Measurements from ENCODE around the gene ARID4B.
"Not testable (repeated sequence)": the region's sequence is repeated elsewhere in the genome, so short reads cannot be mapped to it uniquely, and the experiment has no call there.

Gene ARID4B

GRCh38 chr1:235225299-235225698 lies 102.7 kb downstream of the ARID4B start:
- no peak overlapping the region for H3K4me3 ChIP-seq (ENCODE audit: low read depth, low read length)
- DNase-seq (ENCODE audit: low read depth), result no peak
- no peak for TF ChIP-seq CTCF (conservative IDR thresholded peaks at IDR 0.05; ENCODE audit: low read depth, low read length)

DNA sequence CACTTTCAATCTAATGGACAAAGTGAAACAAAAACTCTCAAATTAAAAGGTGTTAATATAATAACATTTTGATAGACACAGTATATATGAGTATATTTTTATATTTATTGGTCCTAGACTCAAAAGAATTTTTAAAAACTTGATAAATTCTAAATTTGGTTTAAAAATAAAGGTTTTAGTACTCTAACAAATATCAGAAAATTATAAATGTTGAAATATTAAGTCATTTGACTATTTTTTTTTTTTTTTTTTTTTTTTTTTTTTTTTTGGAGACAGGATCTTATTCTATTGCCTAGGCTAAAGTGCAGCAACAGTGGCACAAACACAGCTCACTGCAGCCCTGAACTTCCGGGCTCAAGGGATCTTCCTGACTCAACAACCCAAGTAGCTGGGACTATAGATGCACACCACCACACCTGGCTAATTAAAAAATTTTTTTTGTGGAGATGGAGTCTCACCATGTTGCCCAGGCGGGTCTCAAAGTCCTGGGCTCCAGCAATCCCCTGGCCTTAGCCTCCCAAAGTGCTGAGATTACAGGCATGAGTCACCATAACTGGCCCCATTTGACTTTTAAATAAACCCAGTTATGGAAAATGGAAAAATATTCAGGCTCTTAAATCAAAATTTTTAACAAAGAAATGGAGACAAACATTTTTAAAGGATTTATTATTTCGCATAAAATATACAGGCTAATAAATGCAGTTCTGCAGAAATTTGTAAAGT lies 106.2 kb downstream of the ARID4B start:
- DNase-seq (ENCODE audit: low read depth), result no peak
- no peak for TF ChIP-seq CTCF (conservative IDR thresholded peaks at IDR 0.05; ENCODE audit: low read depth, low read length)
- no peak overlapping the region for H3K4me3 ChIP-seq (ENCODE audit: low read depth, low read length)

DNA sequence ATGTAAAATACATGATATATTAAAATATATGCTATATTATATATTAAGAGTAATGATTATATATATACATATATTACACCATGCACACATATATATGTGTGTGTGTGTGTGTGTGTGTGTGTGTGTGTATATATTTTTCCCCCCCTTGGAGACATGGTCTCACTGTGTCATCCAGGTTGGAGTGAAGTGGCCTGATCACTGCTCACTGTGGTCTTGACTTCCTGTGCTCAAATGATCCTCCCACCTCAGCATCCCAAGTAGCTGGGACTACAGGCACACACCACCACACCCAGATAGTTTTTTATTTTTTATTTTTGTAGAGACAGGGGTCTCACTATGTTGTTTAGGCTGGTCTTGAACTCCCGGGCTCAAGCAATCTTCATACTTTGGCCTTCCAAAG lies 112.5 kb downstream of the ARID4B start:
- TF ChIP-seq CTCF (conservative IDR thresholded peaks at IDR 0.05; ENCODE audit: low read depth, low read length), result no peak
- DNase-seq (ENCODE audit: low read depth), result no peak
- H3K4me3 ChIP-seq (ENCODE audit: low read depth, low read length), result no peak overlapping the region

- not testable (repeated sequence) for H3K4me3 ChIP-seq (ENCODE audit: low read depth, low read length); DNase-seq (ENCODE audit: low read depth)
Observed at GRCh38 chr1:235214962-235215361, 113.0 kb downstream of the ARID4B start.

- H3K4me3 ChIP-seq (ENCODE audit: low read depth, low read length), result no peak overlapping the region
- TF ChIP-seq CTCF (conservative IDR thresholded peaks at IDR 0.05; ENCODE audit: low read depth, low read length), result no peak
Observed at GRCh38 chr1:235213752-235214151, 114.2 kb downstream of the ARID4B start.

GRCh38 chr1:235211517-235211916 lies 116.5 kb downstream of the ARID4B start:
- no peak overlapping the region for H3K4me3 ChIP-seq (ENCODE audit: low read depth, low read length)
- TF ChIP-seq CTCF (conservative IDR thresholded peaks at IDR 0.05; ENCODE audit: low read depth, low read length), result no peak
- no peak for DNase-seq (ENCODE audit: low read depth)

More at GRCh38 chr1:235213752-235214151, 114.2 kb downstream of the ARID4B start:
- DNase-seq (ENCODE audit: low read depth), result no peak

DNA sequence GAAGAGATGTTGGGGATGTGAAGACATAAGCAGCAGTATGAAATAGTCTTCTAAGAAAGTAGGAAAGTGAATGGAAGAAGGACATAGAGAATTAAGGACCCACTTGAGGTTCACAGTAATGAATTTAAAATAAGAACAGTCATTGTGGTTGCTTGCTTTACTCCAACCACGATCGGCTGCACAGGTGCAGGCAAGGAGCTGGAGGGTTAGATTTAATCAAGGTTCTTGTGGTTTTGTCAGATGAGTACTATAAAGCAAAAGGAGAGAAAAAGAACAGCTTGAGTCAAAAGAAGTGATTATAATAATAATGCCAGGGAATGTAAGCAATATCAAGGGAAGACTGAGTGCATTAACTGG lies 120.8 kb downstream of the ARID4B start:
- DNase-seq (ENCODE audit: low read depth), result no peak
- no peak overlapping the region for H3K4me3 ChIP-seq (ENCODE audit: low read depth, low read length)

More for the DNA sequence above, 120.8 kb downstream of the ARID4B start:
- no peak for TF ChIP-seq CTCF (conservative IDR thresholded peaks at IDR 0.05; ENCODE audit: low read depth, low read length)
